SU-DHL-6 (cell line): ENCODE results near the gene PMVK.

ENCODE experiments used
- H2AFZ ChIP-seq: fragments of 200-600 bp; sonication (generic); 2 replicates; pipeline ENCODE4 v1.6.1; 2014; ENCODE audit warnings: low read depth, mild to moderate bottlenecking, moderate library complexity, mixed read lengths, antibody characterized with exemption, low read length; ENCODE audit not compliant: severe bottlenecking
- H3F3A ChIP-seq: fragments of 200-600 bp; shearing (Covaris generic); 2 replicates; pipeline ENCODE4 v1.6.0; 2016; ENCODE audit warnings: antibody characterized with exemption, mild to moderate bottlenecking; ENCODE audit not compliant: insufficient read depth
- H3K27ac ChIP-seq: fragments of 200-600 bp; sonication (generic); 2 replicates; pipeline ENCODE4 v1.5.1; 2016; ENCODE audit warnings: low read depth, mild to moderate bottlenecking, low read length, moderate library complexity, mixed read lengths
- H3K27me3 ChIP-seq: fragments of 200-600 bp; sonication (generic), shearing (Covaris generic); 2 replicates; pipeline ENCODE4 v1.6.0; 2014; ENCODE audit warnings: mild to moderate bottlenecking, low read length
- H3K36me3 ChIP-seq: fragments of 200-600 bp; sonication (generic); 2 replicates; pipeline ENCODE4 v1.6.1; 2014; ENCODE audit warnings: mild to moderate bottlenecking, low read length, mixed read lengths
- H3K4me2 ChIP-seq: fragments of 300-600, 200-600 bp; shearing (Covaris generic), sonication (generic); 2 replicates; pipeline ENCODE4 v1.6.0; 2014; ENCODE audit warnings: low read length, low read depth, mild to moderate bottlenecking; ENCODE audit not compliant: poor library complexity, severe bottlenecking
- H3K4me3 ChIP-seq: fragments of 200-600 bp; sonication (generic); 2 replicates; pipeline ENCODE4 v1.5.1; 2014; ENCODE audit warnings: antibody characterized with exemption, low read length, mild to moderate bottlenecking, mixed read lengths; ENCODE audit not compliant: insufficient read depth, poor library complexity, severe bottlenecking
- H3K79me2 ChIP-seq: fragments of 200-600 bp; sonication (generic); 2 replicates; pipeline ENCODE4 v1.6.1; 2014; ENCODE audit warnings: mild to moderate bottlenecking, low read length, moderate library complexity; ENCODE audit not compliant: insufficient read depth
- H3K9ac ChIP-seq: fragments of 200-600 bp; sonication (generic); 2 replicates; pipeline ENCODE4 v1.7.0; 2014; ENCODE audit warnings: mild to moderate bottlenecking, low read length
- H3K9me2 ChIP-seq: fragments of 200-600 bp; sonication (generic); replicated peaks from 2 replicates; pipeline ENCODE4 v1.6.1; 2014; ENCODE audit warnings: low read length; ENCODE audit not compliant: insufficient read depth
- H3K9me3 ChIP-seq: fragments of 200-600 bp; sonication (generic); 2 replicates; pipeline ENCODE4 v1.6.1; 2014; ENCODE audit warnings: low read length, mixed read lengths; ENCODE audit not compliant: insufficient read depth
- H4K20me1 ChIP-seq: fragments of 200-600 bp; sonication (generic); 2 replicates; pipeline ENCODE4 v1.6.1; 2014; ENCODE audit warnings: low read depth, mild to moderate bottlenecking, antibody characterized with exemption, low read length, moderate library complexity, mixed read lengths
- EZH2phosphoT487 ChIP-seq: fragments of 200-600 bp; sonication (generic), shearing (Covaris generic); conservative IDR thresholded peaks from 2 replicates; pipeline ENCODE4 v1.6.1; 2018; ENCODE audit warnings: mild to moderate bottlenecking, antibody characterized with exemption, low read length, moderate library complexity, mixed read lengths
- TF ChIP-seq, protein P1 (sequence below): fragments of 200-600 bp; sonication (generic); IDR thresholded peaks from one replicate; pipeline ENCODE4 v1.5.1; 2017; ENCODE audit warnings: antibody characterized with exemption, mild to moderate bottlenecking, low read length, moderate library complexity; ENCODE audit not compliant: insufficient read depth, poor library complexity, severe bottlenecking

PMVK gene

DNA sequence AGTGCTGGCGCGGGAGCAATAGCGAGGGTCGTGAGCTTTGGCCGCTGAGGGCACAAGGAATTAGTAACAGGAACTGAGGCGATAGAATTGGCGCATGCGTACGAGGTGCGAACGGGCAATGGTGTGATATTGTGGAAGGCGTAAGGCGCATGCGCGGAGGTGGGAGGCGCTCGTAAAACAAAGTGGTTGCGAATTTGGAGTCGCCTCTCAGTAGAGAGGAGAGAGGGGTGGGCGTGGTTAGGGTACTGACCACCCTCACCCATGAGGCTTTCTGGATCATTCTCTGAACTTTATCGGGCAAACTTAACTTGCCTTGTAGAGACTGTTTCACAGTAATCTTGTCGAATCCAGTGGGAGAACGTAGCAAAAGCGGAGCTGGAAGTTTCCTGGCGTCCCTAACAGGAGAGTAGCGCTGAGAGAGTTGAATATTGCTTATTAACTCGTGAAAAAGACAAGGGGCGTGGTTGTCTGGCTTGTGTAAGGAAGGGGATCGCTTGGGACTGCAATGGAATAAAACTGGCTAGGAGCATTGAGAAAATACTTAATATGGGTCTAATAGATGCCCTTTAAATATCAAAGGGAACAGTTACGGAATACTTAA lies 38.4 kb upstream of the PMVK start:
- Histone ChIP-seq H3K36me3 (peaks cover 4% of the 10 kb centered on the region), H3K9me3 (no peaks in the 10 kb centered on the region), H2AFZ (no peak overlapping the region), H3K9me2 (no peaks in the 10 kb centered on the region), H3F3A (peaks cover 17% of the 10 kb centered on the region), H3K4me3 (peak overlapping the region; percentile 72), H3K9ac (peak overlapping the region; percentile 69), H3K4me2 (peak overlapping the region; percentile 74), H3K79me2 (peaks cover 64% of the 10 kb centered on the region), H3K27ac (peak overlapping the region; percentile 88), H3K27me3 (no peaks in the 10 kb centered on the region), H4K20me1 (no peaks in the 10 kb centered on the region)
- TF ChIP-seq, protein P1, sequence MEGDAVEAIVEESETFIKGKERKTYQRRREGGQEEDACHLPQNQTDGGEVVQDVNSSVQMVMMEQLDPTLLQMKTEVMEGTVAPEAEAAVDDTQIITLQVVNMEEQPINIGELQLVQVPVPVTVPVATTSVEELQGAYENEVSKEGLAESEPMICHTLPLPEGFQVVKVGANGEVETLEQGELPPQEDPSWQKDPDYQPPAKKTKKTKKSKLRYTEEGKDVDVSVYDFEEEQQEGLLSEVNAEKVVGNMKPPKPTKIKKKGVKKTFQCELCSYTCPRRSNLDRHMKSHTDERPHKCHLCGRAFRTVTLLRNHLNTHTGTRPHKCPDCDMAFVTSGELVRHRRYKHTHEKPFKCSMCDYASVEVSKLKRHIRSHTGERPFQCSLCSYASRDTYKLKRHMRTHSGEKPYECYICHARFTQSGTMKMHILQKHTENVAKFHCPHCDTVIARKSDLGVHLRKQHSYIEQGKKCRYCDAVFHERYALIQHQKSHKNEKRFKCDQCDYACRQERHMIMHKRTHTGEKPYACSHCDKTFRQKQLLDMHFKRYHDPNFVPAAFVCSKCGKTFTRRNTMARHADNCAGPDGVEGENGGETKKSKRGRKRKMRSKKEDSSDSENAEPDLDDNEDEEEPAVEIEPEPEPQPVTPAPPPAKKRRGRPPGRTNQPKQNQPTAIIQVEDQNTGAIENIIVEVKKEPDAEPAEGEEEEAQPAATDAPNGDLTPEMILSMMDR = no peak
- no peak for TF ChIP-seq EZH2phosphoT487

DNA sequence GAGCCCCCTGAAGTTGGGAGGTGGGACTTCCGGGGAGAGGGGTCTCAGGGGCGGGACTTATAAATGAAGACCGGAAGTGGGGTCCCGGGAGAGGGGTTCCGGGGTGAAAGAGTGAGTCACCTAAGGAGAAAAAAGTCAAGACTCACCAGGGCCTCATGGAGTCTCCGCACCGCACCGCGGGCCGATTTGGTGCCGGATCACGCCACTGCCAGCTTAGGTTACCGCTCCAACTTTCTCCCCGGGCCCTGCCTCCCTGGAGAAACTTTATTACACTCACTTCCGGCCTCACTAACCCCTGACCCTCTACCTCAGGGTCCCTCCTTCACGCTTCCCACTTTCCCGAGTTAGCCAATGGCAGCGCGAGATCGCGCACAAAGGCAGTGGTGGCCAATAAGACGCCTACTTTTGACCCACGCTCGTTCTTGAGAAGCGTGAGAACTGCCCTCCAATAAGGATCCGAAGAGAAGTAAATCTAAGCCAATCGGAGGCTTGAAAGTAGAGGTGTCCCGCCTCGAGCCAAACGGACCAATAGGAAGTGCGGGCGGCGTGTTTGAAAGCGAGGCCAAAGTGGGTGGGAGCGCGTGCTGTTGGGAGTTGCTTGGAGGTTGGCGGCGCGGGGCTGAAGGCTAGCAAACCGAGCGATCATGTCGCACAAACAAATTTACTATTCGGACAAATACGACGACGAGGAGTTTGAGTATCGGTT lies 37.7 kb upstream of the PMVK start, which contains the start of gene CKS1B:
CKS1B (plus strand) TSS at position 580 of the 706 bp plus-strand sequence; CDS start at position 645, 65 bp downstream.
- no peaks in the 10 kb centered on the region for H3K9me3 ChIP-seq
- no peak for TF ChIP-seq EZH2phosphoT487
- TF ChIP-seq, protein P1 = no peak
- peak within 1 kb of the TSS; percentile 87 for H3K4me2 ChIP-seq
- H3K4me3 ChIP-seq = peak within 1 kb of the TSS; percentile 74
- H3K79me2 ChIP-seq = peaks cover 64% of the 10 kb centered on the region
- peak within 1 kb of the TSS; percentile 49 for H2AFZ ChIP-seq
- no peaks in the 10 kb centered on the region for H3K27me3 ChIP-seq
- peaks cover 17% of the 10 kb centered on the region for H3F3A ChIP-seq
- peaks cover 4% of the 10 kb centered on the region for H3K36me3 ChIP-seq
- H3K27ac ChIP-seq = peak within 1 kb of the TSS; percentile 88
- peak within 1 kb of the TSS; percentile 69 for H3K9ac ChIP-seq
- no peaks in the 10 kb centered on the region for H3K9me2 ChIP-seq
- H4K20me1 ChIP-seq = no peaks in the 10 kb centered on the region

DNA sequence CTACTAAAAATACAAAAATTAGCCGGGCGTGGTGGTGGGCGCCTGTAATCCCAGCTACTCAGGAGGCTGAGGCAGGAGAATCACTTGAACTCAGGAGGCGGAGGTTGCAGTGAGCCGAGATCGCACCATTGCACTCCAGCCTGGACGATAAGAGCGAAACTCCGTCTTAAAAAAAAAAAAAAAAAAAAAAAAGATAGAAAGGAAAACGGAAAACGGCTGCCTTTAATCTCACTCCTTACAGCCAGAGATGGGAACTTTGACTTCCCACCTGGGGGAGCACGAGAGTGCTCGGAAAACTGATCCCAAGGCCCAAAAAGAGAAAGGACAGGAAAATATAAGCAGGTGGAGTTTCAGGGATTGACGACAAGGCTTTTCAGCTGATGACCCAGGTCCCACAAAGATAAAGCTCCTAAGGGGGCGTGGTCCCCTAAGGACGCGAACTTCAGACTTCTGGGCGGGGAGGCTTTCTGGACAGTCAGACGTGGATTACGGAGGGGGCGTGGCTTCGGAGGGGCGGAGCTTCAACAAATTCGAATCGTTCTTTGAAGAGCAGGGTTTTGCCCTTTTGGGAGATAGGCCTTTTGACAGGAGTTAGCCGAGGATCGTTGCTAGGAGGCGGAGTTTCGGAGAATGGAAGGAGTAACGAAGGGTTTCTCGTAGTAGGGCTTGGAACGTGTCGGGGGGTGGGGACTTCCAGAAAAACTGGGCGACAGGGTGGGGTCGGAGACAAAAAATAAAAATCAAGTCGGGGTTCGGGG lies 37.0 kb upstream of the PMVK start:
- Histone ChIP-seq H2AFZ (peak overlapping the region; percentile 49), H3K4me3 (peak overlapping the region; percentile 74), H4K20me1 (no peaks in the 10 kb centered on the region), H3K9me3 (no peaks in the 10 kb centered on the region), H3K27me3 (no peaks in the 10 kb centered on the region), H3K9ac (peak overlapping the region; percentile 69), H3F3A (peaks cover 17% of the 10 kb centered on the region), H3K36me3 (peaks cover 4% of the 10 kb centered on the region), H3K9me2 (no peaks in the 10 kb centered on the region), H3K27ac (peak overlapping the region; percentile 88), H3K79me2 (peaks cover 64% of the 10 kb centered on the region), H3K4me2 (peak overlapping the region; percentile 87)
- TF ChIP-seq, protein P1 = no peak
- no peak for TF ChIP-seq EZH2phosphoT487
